Measurements from ENCODE around the gene TIMP1.
A peak's percentile ranks its signal among the peaks of the same experiment; 100 is the strongest.

The TIMP1 gene

DNA sequence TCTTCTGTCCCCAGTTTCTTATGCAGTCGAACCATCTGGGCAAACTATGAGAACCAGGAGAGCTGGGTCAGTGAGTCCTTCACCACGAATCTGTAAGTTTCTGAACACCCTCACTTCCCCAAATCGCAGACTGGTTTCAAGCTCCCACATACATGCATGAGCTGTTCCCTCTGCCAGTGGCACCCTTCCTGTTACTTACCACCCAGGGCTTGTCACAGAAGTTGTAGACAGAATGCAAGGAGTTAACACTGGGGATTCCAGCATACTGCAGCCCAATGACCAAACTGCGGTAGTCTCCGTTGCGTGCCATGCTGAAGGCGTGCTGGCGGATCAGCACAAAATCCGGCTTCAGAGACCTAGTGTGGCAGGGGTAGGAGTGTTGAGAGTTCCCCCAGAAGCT is 22.8 kb downstream of the TIMP1 start:
- no peak for DNase-seq (ENCODE audit: low spot score)

DNA sequence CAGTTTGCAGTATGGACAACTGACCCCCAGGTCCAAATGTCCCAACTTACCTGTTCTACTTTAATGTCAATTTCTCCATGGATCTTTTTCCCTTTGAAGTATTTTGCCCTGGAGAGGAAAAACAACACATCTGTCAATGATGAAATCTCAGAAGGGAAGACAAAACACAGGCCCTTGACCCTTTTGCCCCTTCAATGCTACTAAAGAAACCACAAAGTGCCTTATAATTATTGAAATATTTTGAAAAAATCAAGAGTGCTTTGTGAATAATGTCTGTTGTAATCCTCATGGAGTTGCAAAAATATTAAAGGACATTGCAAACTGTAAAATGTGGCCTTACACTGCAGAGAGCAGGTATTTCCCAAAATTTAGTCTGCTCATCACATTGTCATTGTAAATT is 24.9 kb downstream of the TIMP1 start:
- DNase-seq (ENCODE audit: low spot score) = no peak

DNA sequence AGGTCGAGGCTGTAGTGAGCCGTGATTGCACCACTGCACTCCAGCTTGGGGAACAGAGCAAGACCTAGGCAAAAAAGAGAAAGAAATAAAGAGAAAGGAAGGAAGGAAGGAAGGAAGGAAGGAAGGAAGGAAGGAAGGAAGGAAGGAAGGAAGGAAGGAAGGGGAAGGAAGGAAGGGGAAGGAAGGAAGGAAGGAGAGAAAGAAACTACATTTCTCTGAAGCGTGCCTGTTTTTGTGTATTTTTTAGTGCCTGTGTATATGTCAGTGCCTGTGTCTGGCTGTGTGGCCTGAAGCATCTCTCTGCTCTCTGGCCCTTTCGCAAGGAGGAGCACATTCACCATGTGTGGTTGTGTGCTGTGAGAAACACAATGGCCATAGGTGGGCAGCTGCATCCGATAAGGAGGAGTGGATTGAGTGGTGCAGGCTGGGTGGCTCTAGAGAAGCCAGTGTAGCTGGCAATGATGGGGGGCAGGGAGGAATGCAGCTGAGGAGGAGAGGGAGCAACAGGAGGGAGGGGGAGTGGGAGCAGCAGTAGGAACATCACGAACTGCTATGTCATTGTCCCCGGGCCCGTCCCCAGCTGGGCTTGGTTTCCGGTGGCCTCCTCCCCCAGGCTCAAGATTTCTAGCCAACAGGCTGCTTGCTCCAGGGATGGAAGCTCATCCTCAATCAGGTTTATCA is 26.0 kb downstream of the TIMP1 start:
- peak; percentile 72 for DNase-seq (ENCODE audit: low spot score)

DNA sequence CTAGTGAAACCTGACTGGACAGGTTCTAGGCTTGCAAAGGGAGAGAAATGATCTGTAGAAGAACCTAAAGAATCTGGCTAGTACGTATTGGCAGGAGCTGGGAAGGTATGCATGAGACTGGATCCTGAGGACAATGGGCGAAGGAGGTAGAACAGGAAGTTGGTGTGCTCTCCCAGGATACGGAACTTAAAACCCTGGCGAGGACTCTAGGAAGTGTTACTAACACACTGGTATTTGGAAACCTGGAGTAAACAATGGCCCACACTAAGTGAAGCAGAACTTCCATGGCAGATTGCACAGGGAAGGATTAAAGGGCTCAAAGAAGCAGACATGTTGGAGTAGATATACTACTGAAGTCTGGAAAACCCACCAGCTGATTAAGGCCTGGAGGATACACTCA is 28.3 kb downstream of the TIMP1 start:
- no peak for DNase-seq (ENCODE audit: low spot score)

DNA sequence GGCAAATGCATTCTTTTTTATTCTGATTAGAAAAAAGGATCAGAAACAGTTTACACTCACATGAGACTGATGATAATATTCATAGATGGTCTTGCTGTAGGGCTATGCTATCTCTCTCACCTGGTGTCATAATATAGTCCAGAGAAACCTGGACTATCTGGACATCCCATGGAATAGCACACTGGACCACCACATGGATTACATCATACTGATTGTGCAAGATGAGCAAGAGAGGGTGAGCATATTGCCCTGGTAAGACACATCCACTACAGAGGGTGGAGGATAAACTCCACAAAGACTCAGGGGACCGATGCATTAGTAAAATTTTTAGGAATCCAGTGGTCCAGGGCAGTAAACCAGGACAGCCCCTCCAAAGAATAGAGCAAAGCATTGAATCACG is 29.3 kb downstream of the TIMP1 start:
- no peak for DNase-seq (ENCODE audit: low spot score)

DNA sequence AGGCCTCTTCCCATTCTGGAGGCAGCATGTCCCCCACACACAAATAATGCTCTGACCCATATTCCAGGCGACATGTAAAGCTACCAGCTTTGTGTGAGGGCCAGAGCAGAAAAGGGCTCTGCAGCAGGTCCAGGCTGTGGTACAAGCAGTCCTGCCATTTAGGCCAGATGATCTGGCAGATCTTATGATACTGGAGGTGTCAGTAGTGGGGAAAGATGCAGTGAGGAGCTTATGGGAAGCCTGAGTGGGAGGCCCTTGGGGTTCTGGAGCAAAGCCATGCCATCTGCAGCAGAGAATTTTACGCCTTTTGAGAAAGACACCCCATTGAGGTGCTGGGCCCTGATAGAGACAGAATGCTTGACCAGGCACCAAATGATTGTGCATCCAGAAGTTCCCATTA is 29.7 kb downstream of the TIMP1 start:
- DNase-seq (ENCODE audit: low spot score) = no peak

DNA sequence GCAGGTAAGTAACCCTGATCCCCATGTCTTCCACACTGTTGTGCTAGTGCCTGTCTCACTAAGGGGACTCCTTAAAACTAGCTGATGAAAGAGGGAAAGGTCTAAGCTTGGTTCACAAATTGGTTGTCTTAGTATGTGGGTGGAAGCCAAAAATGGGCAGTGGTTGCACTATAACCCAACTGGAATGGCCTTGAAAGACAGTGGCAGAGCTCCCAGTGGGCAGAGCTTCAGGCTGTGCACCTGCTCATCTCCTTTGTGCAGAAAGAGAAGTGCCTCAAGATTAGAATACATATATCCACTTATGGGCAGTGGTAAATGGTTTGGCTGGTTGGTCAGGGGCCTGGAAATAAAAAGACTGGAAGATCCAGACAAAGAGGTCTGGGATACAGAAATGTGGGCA is 30.2 kb downstream of the TIMP1 start:
- DNase-seq (ENCODE audit: low spot score) = no peak

DNA sequence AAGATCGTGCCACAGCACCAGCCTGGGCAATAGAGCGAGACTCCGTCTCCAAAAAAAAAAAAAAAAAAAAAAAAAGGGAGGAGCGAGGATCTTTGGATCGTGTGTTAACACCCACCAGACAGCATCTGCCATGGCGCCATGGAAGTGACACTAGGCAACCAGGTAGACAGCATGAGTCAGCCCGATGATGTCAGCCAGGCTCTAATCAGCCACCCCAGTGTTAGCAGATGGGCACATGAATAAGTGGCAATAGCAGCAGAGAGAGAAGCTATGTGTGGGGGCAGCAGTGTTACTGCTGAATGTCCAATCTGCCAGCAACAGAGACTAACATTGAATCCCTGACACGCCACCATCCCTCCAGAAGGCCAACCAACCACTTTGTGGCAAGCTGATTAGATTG is 30.8 kb downstream of the TIMP1 start:
- no peak for DNase-seq (ENCODE audit: low spot score)

DNA sequence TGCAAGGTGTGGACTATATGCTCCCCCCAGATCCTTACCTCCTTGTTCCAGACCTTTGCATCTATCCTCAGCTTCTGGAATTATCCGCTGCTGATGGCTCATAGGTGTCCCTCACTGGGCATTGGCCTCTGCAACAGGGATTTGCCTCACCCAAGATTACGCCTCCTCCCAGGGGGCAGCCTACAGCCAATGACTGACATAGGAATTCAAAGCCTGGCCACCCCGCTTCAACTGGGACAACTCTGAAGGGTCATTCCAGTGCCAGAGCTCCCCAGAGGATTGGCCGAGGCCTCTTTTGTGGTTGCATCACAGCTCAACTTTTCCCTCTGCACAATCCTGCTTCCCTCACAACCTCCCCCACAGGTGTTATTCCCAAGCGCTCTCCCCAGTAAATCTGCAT is 32.4 kb downstream of the TIMP1 start:
- no peak for DNase-seq (ENCODE audit: low spot score)

DNA sequence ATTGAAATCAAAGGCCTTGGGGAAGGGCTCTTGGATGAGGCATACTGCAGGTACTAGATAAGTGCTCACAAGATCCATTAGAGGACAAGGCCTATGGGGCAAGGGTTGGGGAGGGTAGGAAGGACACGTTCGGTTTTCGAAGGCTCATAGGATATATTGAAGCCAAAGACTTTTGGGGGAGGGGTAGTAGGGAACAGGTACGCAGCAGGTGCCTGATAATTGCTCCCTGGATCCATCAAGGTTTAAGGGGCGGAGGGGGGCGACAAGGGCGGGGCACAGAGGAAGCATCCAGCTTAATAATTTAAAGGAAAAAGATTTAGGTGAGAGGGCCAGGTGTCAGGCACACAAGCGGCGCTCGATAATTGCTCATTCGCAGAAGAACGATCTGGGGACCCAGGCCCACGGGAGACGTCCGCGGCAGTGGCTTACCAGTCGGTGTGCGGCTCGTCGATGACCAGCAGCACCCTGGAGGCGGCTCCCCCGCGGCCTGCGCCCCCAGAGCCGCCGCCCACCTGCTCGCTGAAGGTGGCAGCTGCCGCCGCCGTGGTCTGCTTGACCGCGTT is 36.8 kb downstream of the TIMP1 start:
- no peak for DNase-seq (ENCODE audit: low spot score)

DNA sequence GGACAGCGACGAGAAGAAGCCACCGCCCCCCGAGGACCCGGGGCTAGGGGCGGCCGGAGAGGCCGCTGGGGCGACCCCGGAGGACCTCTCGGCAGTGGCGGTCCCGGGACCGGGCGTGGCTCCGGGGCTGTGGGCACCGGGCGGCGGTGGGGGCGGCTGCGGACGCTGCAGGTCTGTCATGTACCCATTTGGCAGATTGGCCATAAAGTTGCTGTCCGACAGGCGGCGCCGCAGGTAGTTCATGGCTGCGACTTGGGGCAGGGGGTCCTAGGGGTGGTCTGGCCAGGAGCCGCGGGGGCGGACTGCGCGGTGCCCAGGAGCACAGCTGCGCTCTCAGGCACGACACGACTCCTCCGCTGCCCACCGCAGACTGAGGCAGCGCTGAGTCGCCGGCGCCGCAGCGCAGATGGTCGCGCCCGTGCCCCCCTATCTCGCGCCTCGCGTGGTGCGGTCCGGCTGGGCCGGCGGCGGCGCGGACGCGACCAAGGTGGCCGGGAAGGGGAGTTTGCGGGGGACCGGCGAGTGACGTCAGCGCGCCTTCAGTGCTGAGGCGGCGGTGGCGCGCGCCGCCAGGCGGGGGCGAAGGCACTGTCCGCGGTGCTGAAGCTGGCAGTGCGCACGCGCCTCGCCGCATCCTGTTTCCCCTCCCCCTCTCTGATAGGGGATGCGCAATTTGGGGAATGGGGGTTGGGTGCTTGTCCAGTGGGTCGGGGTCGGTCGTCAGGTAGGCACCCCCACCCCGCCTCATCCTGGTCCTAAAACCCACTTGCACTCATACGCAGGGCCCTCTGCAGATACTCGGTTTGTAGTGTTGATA is 37.5 kb downstream of the TIMP1 start, which contains the start of gene SYN1:
SYN1 (minus strand) TSS at position 372 of the 817 bp plus-strand sequence; CDS start at position 243, 129 bp downstream.
- peak; percentile 91 for DNase-seq (ENCODE audit: low spot score)

DNA sequence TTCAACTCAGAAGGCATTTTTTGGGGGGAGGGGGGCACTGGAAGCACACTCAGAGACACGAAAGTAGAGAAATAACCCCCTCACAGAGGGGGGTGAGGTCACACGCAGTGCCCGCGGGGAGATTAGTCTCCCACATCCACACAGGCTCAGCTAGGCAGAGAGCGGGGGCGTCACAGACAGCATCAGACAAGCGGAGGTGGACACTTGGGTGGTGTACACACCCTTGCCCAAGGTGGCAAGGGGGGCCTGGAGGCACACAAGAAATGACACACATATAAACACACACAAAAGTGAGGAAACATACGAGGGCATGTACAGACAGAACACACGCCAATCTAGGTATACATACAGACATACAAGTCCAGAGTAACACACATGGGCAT is 38.1 kb downstream of the TIMP1 start:
- no peak for DNase-seq (ENCODE audit: low spot score)

DNA sequence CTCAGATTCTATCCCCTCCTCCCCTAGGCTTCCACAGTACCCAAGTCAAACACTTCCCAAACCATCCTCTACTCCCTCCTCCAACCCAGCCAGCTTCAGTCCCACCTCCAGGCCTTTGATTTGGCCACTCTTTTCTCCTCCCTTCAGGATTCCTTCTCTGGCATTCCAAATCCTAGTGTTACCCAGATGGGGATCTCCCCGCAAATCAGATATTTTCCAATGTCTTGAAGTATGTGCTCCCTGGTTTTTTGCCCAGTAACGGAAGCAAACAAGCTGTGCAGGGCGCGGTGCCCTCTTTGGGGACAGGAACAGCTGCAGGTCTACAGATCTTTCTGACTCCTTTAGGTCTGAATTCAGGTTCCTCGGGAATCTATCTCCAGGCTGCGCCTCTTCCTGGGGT is 39.6 kb downstream of the TIMP1 start:
- DNase-seq (ENCODE audit: low spot score) = no peak

DNA sequence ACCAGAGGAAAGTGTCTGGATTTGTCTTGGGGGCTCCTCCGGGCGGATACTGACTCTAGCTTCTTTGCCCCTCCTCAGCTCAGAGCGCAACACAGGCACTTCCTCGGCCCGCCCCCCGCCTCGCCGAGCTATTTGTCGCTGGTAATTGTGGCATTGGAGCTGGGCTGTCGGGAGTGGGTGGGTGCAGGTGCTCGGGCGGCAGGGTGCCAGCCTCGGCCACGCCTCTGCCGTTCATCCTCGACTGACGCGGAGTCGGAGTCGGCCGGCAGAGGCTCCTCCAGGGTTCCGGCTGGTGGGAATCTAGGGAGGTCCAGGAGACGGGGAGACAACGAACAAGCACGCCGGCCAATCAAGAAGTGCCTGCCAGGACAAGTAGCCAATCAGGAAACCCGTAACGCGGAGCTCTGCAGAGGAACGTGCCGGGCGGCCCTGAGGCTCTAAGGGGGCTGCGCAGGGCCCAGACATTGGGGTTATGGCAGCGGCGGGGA is 41.3 kb downstream of the TIMP1 start:
- DNase-seq (ENCODE audit: low spot score) = peak; percentile 80

DNA sequence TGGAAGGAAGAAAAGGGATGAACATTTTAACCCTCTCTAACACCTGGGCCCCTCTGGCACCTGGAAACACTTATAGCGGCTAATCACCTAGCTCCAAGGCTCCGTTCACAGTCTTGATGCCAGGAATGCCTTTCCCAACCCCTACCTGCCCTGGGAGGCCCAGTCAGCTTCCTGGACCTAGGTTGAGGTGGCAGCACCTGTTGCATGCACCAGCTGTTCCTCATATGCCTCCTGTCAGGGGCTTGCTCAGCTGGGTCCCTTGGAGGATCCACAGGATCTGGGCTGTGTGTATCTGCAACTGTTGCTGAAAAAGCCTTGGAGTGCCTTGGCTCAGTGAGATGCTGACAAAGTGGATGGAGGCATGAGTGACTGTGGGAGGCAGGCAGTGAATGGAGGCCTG is 43.1 kb downstream of the TIMP1 start:
- no peak for DNase-seq (ENCODE audit: low spot score)

DNA sequence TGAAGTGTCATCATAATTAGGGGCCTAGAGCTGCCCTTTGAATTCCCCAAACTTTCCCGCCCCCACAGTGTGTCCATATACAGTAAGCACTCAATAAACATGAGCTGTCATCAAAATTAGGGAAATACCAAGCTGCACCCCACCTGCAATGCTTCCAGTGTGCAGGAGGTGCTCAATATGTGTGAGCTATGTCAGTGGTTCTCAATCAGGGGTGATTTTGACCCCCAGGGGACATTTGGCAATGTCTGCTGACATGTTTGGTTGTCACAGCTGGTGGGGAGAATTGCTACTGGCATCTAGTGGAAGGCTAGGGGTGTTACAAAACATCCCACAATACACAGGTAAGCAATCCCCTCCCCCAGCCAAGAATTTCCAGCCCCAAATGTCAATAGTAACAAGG is 46.7 kb downstream of the TIMP1 start:
- DNase-seq (ENCODE audit: low spot score) = no peak

DNA sequence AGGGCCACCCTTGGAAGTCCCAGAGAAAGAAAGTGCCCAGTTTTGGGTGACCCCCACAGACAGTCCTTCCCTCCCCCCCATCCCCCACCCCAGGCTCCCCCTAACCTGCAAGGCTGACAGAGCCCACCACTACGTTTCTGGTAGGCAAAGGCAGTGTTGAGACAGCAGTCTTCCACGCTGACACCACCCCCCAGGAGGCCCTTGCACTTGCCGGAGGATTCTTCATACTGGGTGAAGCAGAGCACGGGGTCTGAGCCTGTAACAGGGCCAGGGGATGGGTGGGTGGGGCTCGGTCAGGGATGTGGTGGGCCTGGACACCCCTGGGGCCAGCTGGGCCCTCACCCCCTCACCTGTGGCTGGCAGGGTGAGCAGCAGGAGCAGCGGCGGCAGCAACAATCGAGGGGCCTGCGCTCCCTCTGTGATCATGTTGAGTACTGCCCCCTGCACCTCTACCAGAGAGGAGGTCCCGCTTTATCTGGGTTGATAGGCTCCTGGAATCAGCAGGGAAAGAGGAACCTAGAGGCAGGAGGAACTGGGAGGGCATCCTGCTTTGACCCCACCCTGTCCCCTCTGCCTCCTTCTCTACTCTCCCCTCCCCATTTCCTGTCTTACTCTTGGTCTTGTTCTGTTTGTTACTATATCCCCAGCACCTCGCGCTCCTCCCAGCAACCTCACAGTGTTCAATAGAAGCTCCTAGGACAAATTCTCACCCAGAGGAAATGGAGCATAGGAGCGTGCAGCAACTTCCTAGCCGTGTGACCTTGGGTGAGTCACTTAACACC is 47.4 kb downstream of the TIMP1 start, which contains the start of gene CFP:
CFP (minus strand) TSS at position 512 of the 782 bp plus-strand sequence; CDS start at position 426, 86 bp downstream.
- no peak for DNase-seq (ENCODE audit: low spot score)

DNA sequence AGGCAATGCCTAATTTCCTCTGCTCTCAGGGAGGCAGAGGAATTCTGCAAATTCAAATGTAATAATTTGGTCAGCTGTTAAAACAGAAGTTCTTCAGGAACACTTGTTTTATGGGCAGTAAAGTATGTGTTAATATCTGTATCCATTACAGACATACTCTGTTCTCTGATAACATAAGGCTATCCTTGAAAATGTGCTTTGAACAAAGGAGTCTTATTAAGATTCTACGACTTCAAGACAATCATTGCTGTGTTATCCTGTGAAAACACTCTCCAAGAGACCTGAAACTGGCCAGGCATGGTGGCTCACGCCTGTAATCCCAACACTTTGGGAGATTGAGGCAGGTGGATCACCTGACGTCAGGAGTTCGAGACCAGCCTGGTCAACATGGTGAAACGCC is 49.4 kb downstream of the TIMP1 start:
- no peak for DNase-seq (ENCODE audit: low spot score)

DNA sequence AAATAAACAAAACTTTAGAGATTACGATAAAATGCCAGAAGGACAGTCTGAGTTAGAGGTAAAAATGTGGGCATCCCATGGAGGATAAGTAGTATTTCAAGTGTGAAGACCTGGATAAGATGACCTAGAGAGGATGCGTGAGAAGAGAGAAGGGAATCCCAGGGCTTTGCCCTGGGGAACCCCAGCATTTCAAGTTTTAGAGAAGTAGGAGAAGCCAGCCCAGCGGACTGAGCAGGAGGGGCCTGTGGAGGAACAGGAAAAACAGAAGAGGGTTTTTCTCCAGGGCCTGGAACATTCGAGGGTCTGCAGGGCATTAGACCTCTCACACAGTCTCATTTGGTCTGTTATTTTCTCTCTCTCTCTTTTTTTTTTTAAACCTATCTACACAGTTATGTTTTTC is 50.4 kb downstream of the TIMP1 start:
- DNase-seq (ENCODE audit: low spot score) = no peak

DNA sequence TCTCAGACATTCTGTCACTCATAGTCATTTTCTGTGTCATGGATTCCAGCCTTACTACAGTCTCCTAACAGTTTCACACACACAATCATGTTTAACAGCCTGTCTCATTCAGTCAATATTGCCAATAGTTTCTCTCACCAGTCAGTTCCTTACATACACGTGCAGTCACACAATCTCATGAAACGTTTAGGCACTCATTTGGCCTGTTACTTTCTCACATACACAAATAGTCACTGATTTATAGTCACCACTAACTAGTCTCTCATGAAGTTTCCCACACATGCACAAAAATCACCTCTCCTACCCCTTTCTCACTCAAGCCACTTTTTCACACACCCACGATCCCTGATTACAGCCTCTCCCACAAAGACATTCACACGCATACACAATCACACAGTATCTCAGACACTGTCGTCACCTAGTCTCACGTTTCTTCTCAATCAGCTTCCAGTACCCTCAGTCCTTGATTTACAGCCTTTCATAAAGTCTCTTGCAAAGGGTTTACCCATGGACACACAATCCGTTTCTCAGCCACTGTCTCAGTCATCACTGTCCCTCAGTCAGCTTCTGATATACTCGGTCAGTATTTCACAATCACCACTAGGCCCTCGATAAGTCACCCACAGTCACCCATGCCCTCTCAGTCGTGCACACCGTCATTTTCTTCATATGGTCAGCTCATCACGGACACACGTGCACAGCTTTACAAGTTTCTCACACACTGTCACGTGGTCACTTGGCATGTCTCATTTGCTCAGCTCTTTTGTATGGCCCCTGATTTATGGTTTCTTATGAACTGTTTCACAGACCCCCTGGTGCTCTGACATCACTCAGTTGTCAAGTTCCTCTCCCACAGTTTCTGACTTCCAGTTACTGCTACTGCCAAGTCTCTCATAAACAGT is 51.7 kb downstream of the TIMP1 start:
- DNase-seq (ENCODE audit: low spot score) = no peak

Measured in iPS-NIHi11 (cell line).